Measurements from ENCODE around the gene UBAP2L. TPM values are rescaled to one million over a fixed set of nuclear protein-coding genes. Genes with fewer than 3 reads are reported as not detected.

Gene UBAP2L
- polyA plus RNA-seq, 1 donor (not counting 4 experiments of a cell fraction or from before 2014, with no cell fraction given): 198 TPM

GRCh38 chr1:154240294-154240833, 19.6 kb downstream of the UBAP2L start:
- no peak for DNase-seq (ENCODE audit: low read depth, low spot score)
- H3K4me1 ChIP-seq (ENCODE audit: control insufficient read depth, extremely low read depth, insufficient read depth, low read length): no peaks in the 10 kb centered on the region
- no peak overlapping the region for H3K27ac ChIP-seq (ENCODE audit: control insufficient read depth, insufficient read depth, low read length)
- H3K9me3 ChIP-seq (ENCODE audit: control insufficient read depth, low read depth, low read length): no peaks in the 10 kb centered on the region
- H3K4me3 ChIP-seq (ENCODE audit: control insufficient read depth in 2 of 3, extremely low read depth in 1 of 3, insufficient read depth in 2 of 3, low read depth in 1 of 3, low read length in 3 of 3): no peak overlapping the region
- no peaks in the 10 kb centered on the region for H3K9me1 ChIP-seq (ENCODE audit: control insufficient read depth, extremely low read depth, insufficient read depth, low read length)
- dilution Hi-C loops (cut with MboI; ENCODE audit: extremely low pct_ligation_motif_present, low sequenced_read_pairs): no loop called here
- H3K9ac ChIP-seq (ENCODE audit: control insufficient read depth, extremely low read depth, insufficient read depth, low read length): no peak overlapping the region
- no peak for FAIRE-seq
- H3K27me3 ChIP-seq (ENCODE audit: control insufficient read depth, extremely low read depth, insufficient read depth, low read length): no peaks in the 10 kb centered on the region
- H2AFZ ChIP-seq (ENCODE audit: control insufficient read depth, low read length): no peak overlapping the region
- TF ChIP-seq EZH2 (IDR thresholded peaks at IDR 0.05; ENCODE audit: low read length) (no peak), CTCF (optimal IDR thresholded peaks at IDR 0.05 in 1 of 3, IDR thresholded peaks at IDR 0.05 in 1 of 3, conservative IDR thresholded peaks at IDR 0.05 in 1 of 3; ENCODE audit: extremely low read depth in 1 of 3, insufficient read depth in 2 of 3, low read length in 3 of 3) (no peak)
- H3K4me2 ChIP-seq (ENCODE audit: control insufficient read depth, extremely low read depth, insufficient read depth, low read depth, low read length): no peak overlapping the region
- H3K36me3 ChIP-seq (ENCODE audit: control insufficient read depth in 2 of 2, extremely low read depth in 1 of 2, insufficient read depth in 2 of 2, low read length in 2 of 2): peaks cover 35 to 36% of the 10 kb centered on the region in 2 experiments
- no peaks in the 10 kb centered on the region for H4K20me1 ChIP-seq (ENCODE audit: control insufficient read depth, extremely low read depth, insufficient read depth, low read length)
- H3K79me2 ChIP-seq (ENCODE audit: control insufficient read depth, insufficient read depth, low read length): peaks cover 41% of the 10 kb centered on the region

GRCh38 chr1:154241703-154242351, 21.1 kb downstream of the UBAP2L start:
- no peak for TF ChIP-seq EZH2 (IDR thresholded peaks at IDR 0.05; ENCODE audit: low read length)
- no peak for TF ChIP-seq CTCF (optimal IDR thresholded peaks at IDR 0.05 in 1 of 3, IDR thresholded peaks at IDR 0.05 in 1 of 3, conservative IDR thresholded peaks at IDR 0.05 in 1 of 3; ENCODE audit: extremely low read depth in 1 of 3, insufficient read depth in 2 of 3, low read length in 3 of 3)
- Histone ChIP-seq H3K79me2 (ENCODE audit: control insufficient read depth, insufficient read depth, low read length) (peaks cover 29% of the 10 kb centered on the region), H3K9ac (ENCODE audit: control insufficient read depth, extremely low read depth, insufficient read depth, low read length) (no peak overlapping the region), H3K36me3 (ENCODE audit: control insufficient read depth in 2 of 2, extremely low read depth in 1 of 2, insufficient read depth in 2 of 2, low read length in 2 of 2) (peaks cover 37 to 43% of the 10 kb centered on the region in 2 experiments), H2AFZ (ENCODE audit: control insufficient read depth, low read length) (no peak overlapping the region), H3K9me3 (ENCODE audit: control insufficient read depth, low read depth, low read length) (no peaks in the 10 kb centered on the region), H3K4me1 (ENCODE audit: control insufficient read depth, extremely low read depth, insufficient read depth, low read length) (no peaks in the 10 kb centered on the region), H3K4me2 (ENCODE audit: control insufficient read depth, extremely low read depth, insufficient read depth, low read depth, low read length) (no peak overlapping the region), H3K27ac (ENCODE audit: control insufficient read depth, insufficient read depth, low read length) (no peak overlapping the region), H3K9me1 (ENCODE audit: control insufficient read depth, extremely low read depth, insufficient read depth, low read length) (no peaks in the 10 kb centered on the region), H4K20me1 (ENCODE audit: control insufficient read depth, extremely low read depth, insufficient read depth, low read length) (no peaks in the 10 kb centered on the region), H3K27me3 (ENCODE audit: control insufficient read depth, extremely low read depth, insufficient read depth, low read length) (no peaks in the 10 kb centered on the region), H3K4me3 (ENCODE audit: control insufficient read depth in 2 of 3, extremely low read depth in 1 of 3, insufficient read depth in 2 of 3, low read depth in 1 of 3, low read length in 3 of 3) (no peak overlapping the region)
- FAIRE-seq: no peak
- dilution Hi-C loops (cut with MboI; ENCODE audit: extremely low pct_ligation_motif_present, low sequenced_read_pairs): no loop called here
- DNase-seq (ENCODE audit: low read depth, low spot score): no peak

Data from keratinocyte (primary cell).